RWPE2 (cell line): ENCODE data around the gene TMCC1.

ENCODE experiments used
- ATAC-seq: fragments of 200-7000 bp; cut with Tn5 transposase; 3 replicates; pipeline ENCODE4 v1.9.1; 2021; ENCODE audit warnings: low read depth
- DNase-seq: peaks from one replicate; pipeline ENCODE4 v3.0.0-alpha.2; 2020; ENCODE audit warnings: low spot score
- H3K27ac ChIP-seq: fragments of 450-650 bp; 2 replicates; pipeline ENCODE4 v1.5.1; 2017; ENCODE audit warnings: mild to moderate bottlenecking; ENCODE audit not compliant: poor library complexity, severe bottlenecking
- H3K27me3 ChIP-seq: fragments of 250-450 bp; sonication (Bioruptor Pico); 2 replicates; pipeline ENCODE4 v1.5.1; 2021; ENCODE audit warnings: mild to moderate bottlenecking, moderate library complexity; ENCODE audit not compliant: insufficient read depth, poor library complexity, severe bottlenecking
- H3K36me3 ChIP-seq: fragments of 250-450 bp; sonication (Bioruptor Pico); 2 replicates; pipeline ENCODE4 v1.5.1; 2020; ENCODE audit warnings: low read depth, mild to moderate bottlenecking, moderate library complexity
- H3K4me1 ChIP-seq: fragments of 250-450 bp; sonication (Bioruptor Pico); 2 replicates; pipeline ENCODE4 v1.5.1; 2021; ENCODE audit warnings: mild to moderate bottlenecking, moderate library complexity; ENCODE audit not compliant: insufficient read depth, poor library complexity, severe bottlenecking
- H3K4me3 ChIP-seq: fragments of 250-450 bp; sonication (Bioruptor Pico); 2 replicates; pipeline ENCODE4 v1.5.1; 2021; ENCODE audit warnings: mild to moderate bottlenecking, moderate library complexity; ENCODE audit not compliant: severe bottlenecking
- H3K9me3 ChIP-seq: fragments of 250-450 bp; sonication (Bioruptor Pico); 2 replicates; pipeline ENCODE4 v1.5.1; 2021; ENCODE audit warnings: mild to moderate bottlenecking, moderate library complexity; ENCODE audit not compliant: severe bottlenecking
- TF ChIP-seq, protein P1 (sequence below): fragments of 450-650 bp; IDR thresholded peaks from one replicate; pipeline ENCODE4 v1.5.1; 2017; ENCODE audit warnings: mild to moderate bottlenecking, moderate library complexity; ENCODE audit not compliant: poor library complexity, severe bottlenecking

The TMCC1 gene

DNA sequence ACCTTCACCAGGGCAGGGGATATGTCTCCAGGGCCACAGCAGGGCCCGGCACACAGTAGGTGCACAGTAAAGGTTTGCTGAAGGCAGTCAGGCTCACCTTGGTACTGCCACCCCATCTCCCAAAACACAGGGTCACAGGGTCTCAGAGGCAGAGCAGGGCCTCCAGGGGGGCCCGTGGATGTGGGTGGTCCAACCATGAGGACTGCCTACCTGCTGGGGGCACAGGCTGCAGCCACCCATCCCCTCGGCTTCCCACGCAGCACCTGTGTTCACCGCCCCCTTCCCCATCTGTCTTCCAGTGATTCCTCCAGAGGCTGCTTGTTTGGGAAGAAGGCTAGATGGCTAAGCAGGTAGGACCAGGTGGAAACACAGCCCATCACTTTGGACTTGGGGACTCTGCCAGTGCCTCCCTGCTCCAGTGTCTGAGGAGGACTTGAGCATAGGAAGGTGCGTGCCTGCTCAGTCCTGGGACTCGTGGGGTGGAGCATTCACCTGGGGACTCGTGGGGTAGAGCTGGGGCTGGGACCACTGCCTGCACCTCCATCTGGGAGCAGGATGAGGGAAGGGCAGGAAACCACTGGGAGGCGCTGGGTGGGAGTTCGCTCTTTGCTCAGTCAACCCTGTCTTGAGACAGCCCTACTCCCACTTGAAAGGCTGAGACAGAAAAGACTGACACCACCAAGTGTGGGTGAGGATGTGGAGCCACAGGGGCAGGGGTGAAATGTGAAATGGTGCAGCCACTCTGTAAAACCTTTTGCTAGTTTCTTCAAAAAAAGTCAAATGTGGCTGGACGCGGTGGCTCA lies 268.2 kb downstream of the TMCC1 start:
- ATAC-seq (no peak), DNase-seq (no peak)
- Histone ChIP-seq H3K4me1 (peaks cover 14% of the 10 kb centered on the region), H3K4me3 (no peak overlapping the region), H3K9me3 (no peaks in the 10 kb centered on the region), H3K27ac (peak overlapping the region; percentile 92), H3K36me3 (no peaks in the 10 kb centered on the region), H3K27me3 (no peaks in the 10 kb centered on the region)
- TF ChIP-seq, protein P1, sequence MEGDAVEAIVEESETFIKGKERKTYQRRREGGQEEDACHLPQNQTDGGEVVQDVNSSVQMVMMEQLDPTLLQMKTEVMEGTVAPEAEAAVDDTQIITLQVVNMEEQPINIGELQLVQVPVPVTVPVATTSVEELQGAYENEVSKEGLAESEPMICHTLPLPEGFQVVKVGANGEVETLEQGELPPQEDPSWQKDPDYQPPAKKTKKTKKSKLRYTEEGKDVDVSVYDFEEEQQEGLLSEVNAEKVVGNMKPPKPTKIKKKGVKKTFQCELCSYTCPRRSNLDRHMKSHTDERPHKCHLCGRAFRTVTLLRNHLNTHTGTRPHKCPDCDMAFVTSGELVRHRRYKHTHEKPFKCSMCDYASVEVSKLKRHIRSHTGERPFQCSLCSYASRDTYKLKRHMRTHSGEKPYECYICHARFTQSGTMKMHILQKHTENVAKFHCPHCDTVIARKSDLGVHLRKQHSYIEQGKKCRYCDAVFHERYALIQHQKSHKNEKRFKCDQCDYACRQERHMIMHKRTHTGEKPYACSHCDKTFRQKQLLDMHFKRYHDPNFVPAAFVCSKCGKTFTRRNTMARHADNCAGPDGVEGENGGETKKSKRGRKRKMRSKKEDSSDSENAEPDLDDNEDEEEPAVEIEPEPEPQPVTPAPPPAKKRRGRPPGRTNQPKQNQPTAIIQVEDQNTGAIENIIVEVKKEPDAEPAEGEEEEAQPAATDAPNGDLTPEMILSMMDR = peak; percentile 14

DNA sequence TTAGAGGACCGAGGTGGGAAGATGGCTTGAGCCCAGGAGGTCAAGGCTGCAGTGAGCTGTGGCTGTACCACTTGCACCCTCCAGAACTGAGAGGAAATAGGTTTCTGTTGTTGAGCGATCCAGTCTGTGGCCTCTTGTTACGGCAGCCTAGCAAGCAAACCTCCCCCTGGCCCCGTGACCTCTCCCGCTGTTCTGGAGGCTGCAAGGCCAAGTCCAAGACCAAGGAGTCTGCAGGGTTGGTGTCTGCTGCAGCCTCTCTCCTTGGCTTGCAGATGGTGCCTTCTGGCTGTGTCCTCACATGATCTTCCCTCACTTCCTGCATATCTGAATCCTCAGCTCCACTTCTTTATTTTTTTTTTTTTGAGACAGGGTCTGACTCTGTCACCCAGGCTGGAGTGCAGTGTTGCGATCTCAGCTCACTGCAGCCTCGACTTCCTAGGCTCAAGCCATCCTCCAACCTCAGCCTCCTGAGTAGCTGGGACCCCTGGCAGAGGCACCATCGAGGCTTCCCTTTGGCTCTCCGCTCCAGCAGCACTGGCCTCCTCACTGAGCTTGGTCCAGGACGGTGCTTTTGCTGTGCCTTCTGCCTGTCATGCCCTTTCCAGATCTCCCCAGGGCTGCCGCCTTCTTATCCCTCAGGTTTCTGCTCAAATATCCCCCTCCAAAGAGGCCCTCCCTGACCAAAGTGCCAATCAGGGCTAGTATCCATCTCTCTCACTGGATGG lies 269.0 kb downstream of the TMCC1 start:
- TF ChIP-seq, protein P1 = no peak
- no peaks in the 10 kb centered on the region for H3K9me3 ChIP-seq
- ATAC-seq (no peak), DNase-seq (no peak)
- H3K4me3 ChIP-seq = no peak overlapping the region
- peaks cover 14% of the 10 kb centered on the region for H3K4me1 ChIP-seq
- H3K27ac ChIP-seq = peak overlapping the region; percentile 92
- H3K27me3 ChIP-seq = no peaks in the 10 kb centered on the region
- H3K36me3 ChIP-seq = no peaks in the 10 kb centered on the region

- Histone ChIP-seq H3K27me3 (no peaks in the 10 kb centered on the region), H3K9me3 (no peaks in the 10 kb centered on the region), H3K4me1 (peaks cover 14% of the 10 kb centered on the region), H3K27ac (no peak overlapping the region), H3K4me3 (no peak overlapping the region), H3K36me3 (no peaks in the 10 kb centered on the region)
- no peak for ATAC-seq
- TF ChIP-seq, protein P1 = no peak
- DNase-seq = no peak
Observed at GRCh38 chr3:129623447-129624118, 269.9 kb downstream of the TMCC1 start.

- H3K36me3 ChIP-seq = no peaks in the 10 kb centered on the region
- TF ChIP-seq, protein P1 = no peak
Observed at GRCh38 chr3:129622933-129623332, 270.6 kb downstream of the TMCC1 start.

More at GRCh38 chr3:129622933-129623332, 270.6 kb downstream of the TMCC1 start:
- Histone ChIP-seq H3K4me3 (no peak overlapping the region), H3K4me1 (peaks cover 10% of the 10 kb centered on the region), H3K27ac (no peak overlapping the region), H3K27me3 (no peaks in the 10 kb centered on the region), H3K9me3 (no peaks in the 10 kb centered on the region)
- ATAC-seq (no peak), DNase-seq (no peak)
